Activated T-helper 2 cell treated with anti-CD3 and anti-CD28 coated beads, Interferon-gamma antibody, Interleukin-2, Interleukin-4, amounts not matched to agents 10 μg/mL and 5 μg/mL and 100 μg/mL, durations not matched to agents 14 hours and 24 hours and 36 hours (primary cell): Measurements from ENCODE around the gene RAB11FIP3. TPM values are rescaled to one million over a fixed set of nuclear protein-coding genes. Genes with fewer than 3 reads are reported as not detected.

Experiments
- DNase-seq: peaks from one replicate; pipeline ENCODE4 v3.0.0; 2021; ENCODE audit warnings: low spot score
- H3K27ac Mint-ChIP-seq: one replicate; pipeline ENCODE4 v1.8.0; 2021; ENCODE audit warnings: mixed read lengths
- H3K27me3 Mint-ChIP-seq: one replicate; pipeline ENCODE4 v1.8.0; 2021; ENCODE audit warnings: low read depth, mixed read lengths
- H3K36me3 Mint-ChIP-seq: one replicate; pipeline ENCODE4 v1.8.0; 2021; ENCODE audit warnings: low read depth, mixed read lengths
- H3K4me1 Mint-ChIP-seq: one replicate; pipeline ENCODE4 v1.8.0; 2021; ENCODE audit warnings: low read depth, mixed read lengths
- H3K4me3 Mint-ChIP-seq: one replicate; pipeline ENCODE4 v1.8.0; 2021; ENCODE audit warnings: low read depth, mild to moderate bottlenecking, moderate library complexity, mixed read lengths
- H3K9me3 Mint-ChIP-seq: one replicate; pipeline ENCODE4 v1.8.0; 2021; ENCODE audit warnings: mixed read lengths
- intact Hi-C: fragments of 100-400 bp; cut with micrococcal nuclease; formaldehyde crosslinking; loops from one replicate; pipeline ENCODE4 v1.15.1; 2023
- total RNA-seq: library from RNA; stranded (reverse); gene quantifications from 2 replicates; pipeline ENCODE4 v1.2.3, GENCODE V29; 2022

RAB11FIP3 gene
- total RNA-seq, 1 donor from 2014 or later, result 47.2 TPM

GRCh38 chr16:535446-536405 lies 110.3 kb downstream of the RAB11FIP3 start:
- no peaks in the 10 kb centered on the region for H3K27me3 Mint-ChIP-seq
- intact Hi-C loops, result no loop called here
- no peak for DNase-seq
- no peak overlapping the region for H3K27ac Mint-ChIP-seq
- H3K9me3 Mint-ChIP-seq, result no peaks in the 10 kb centered on the region
- no peak overlapping the region for H3K4me3 Mint-ChIP-seq
- H3K4me1 Mint-ChIP-seq, result no peaks in the 10 kb centered on the region
- peaks cover 11% of the 10 kb centered on the region for H3K36me3 Mint-ChIP-seq

- Mint-ChIP-seq H3K27ac (no peak overlapping the region), H3K27me3 (no peaks in the 10 kb centered on the region), H3K36me3 (peaks cover 11% of the 10 kb centered on the region), H3K4me1 (no peaks in the 10 kb centered on the region), H3K9me3 (no peaks in the 10 kb centered on the region), H3K4me3 (no peak overlapping the region)
- intact Hi-C loops, result no loop called here
- no peak for DNase-seq
Measured at GRCh38 chr16:536746-537145, 111.3 kb downstream of the RAB11FIP3 start.

- Mint-ChIP-seq H3K27ac (no peak overlapping the region), H3K36me3 (peaks cover 17% of the 10 kb centered on the region), H3K4me1 (no peaks in the 10 kb centered on the region), H3K27me3 (no peaks in the 10 kb centered on the region), H3K9me3 (no peaks in the 10 kb centered on the region), H3K4me3 (no peak overlapping the region)
- intact Hi-C loops, result no loop called here
- no peak for DNase-seq
Measured at GRCh38 chr16:537415-538335, 112.2 kb downstream of the RAB11FIP3 start.

- no peak for DNase-seq
- intact Hi-C loops, result no loop called here
- H3K4me3 Mint-ChIP-seq, result no peak overlapping the region
- H3K36me3 Mint-ChIP-seq, result peaks cover 19% of the 10 kb centered on the region
- H3K4me1 Mint-ChIP-seq, result no peaks in the 10 kb centered on the region
- H3K9me3 Mint-ChIP-seq, result no peaks in the 10 kb centered on the region
- H3K27me3 Mint-ChIP-seq, result no peaks in the 10 kb centered on the region
- H3K27ac Mint-ChIP-seq, result no peak overlapping the region
Measured at GRCh38 chr16:539901-540530, 114.6 kb downstream of the RAB11FIP3 start.

- H3K27ac Mint-ChIP-seq, result no peak overlapping the region
- DNase-seq, result no peak
- intact Hi-C loops, result no loop called here
- H3K27me3 Mint-ChIP-seq, result no peaks in the 10 kb centered on the region
- no peaks in the 10 kb centered on the region for H3K9me3 Mint-ChIP-seq
- peaks cover 20% of the 10 kb centered on the region for H3K36me3 Mint-ChIP-seq
- H3K4me3 Mint-ChIP-seq, result no peak overlapping the region
- no peaks in the 10 kb centered on the region for H3K4me1 Mint-ChIP-seq
Measured at GRCh38 chr16:540645-541340, 115.3 kb downstream of the RAB11FIP3 start.

GRCh38 chr16:543301-544164 lies 118.1 kb downstream of the RAB11FIP3 start:
- peaks cover 12% of the 10 kb centered on the region for H3K36me3 Mint-ChIP-seq

GRCh38 chr16:544517-544916 lies 119.1 kb downstream of the RAB11FIP3 start:
- peaks cover 9% of the 10 kb centered on the region for H3K36me3 Mint-ChIP-seq
- H3K27me3 Mint-ChIP-seq, result no peaks in the 10 kb centered on the region
- DNase-seq, result no peak
- intact Hi-C loops, result no loop called here
- H3K4me1 Mint-ChIP-seq, result no peaks in the 10 kb centered on the region
- no peaks in the 10 kb centered on the region for H3K9me3 Mint-ChIP-seq
- no peak overlapping the region for H3K27ac Mint-ChIP-seq
- H3K4me3 Mint-ChIP-seq, result no peak overlapping the region

More at GRCh38 chr16:543301-544164, 118.1 kb downstream of the RAB11FIP3 start:
- DNase-seq, result no peak
- intact Hi-C loops, result no loop called here
- H3K27me3 Mint-ChIP-seq, result no peaks in the 10 kb centered on the region
- H3K27ac Mint-ChIP-seq, result no peak overlapping the region
- no peaks in the 10 kb centered on the region for H3K4me1 Mint-ChIP-seq
- H3K4me3 Mint-ChIP-seq, result no peak overlapping the region
- no peaks in the 10 kb centered on the region for H3K9me3 Mint-ChIP-seq

- H3K27me3 Mint-ChIP-seq, result no peaks in the 10 kb centered on the region
- no peaks in the 10 kb centered on the region for H3K9me3 Mint-ChIP-seq
- no peak overlapping the region for H3K27ac Mint-ChIP-seq
- H3K4me3 Mint-ChIP-seq, result no peak overlapping the region
- peak; percentile 30 for DNase-seq
- no peaks in the 10 kb centered on the region for H3K4me1 Mint-ChIP-seq
- peaks cover 7% of the 10 kb centered on the region for H3K36me3 Mint-ChIP-seq
- intact Hi-C loops, result no loop called here
Measured at GRCh38 chr16:546909-547770, 121.7 kb downstream of the RAB11FIP3 start.

GRCh38 chr16:548586-548985 lies 123.1 kb downstream of the RAB11FIP3 start:
- H3K27me3 Mint-ChIP-seq, result no peaks in the 10 kb centered on the region
- H3K4me1 Mint-ChIP-seq, result no peaks in the 10 kb centered on the region
- peaks cover 3% of the 10 kb centered on the region for H3K36me3 Mint-ChIP-seq
- intact Hi-C loops, result no loop called here
- no peaks in the 10 kb centered on the region for H3K9me3 Mint-ChIP-seq
- no peak overlapping the region for H3K4me3 Mint-ChIP-seq
- H3K27ac Mint-ChIP-seq, result no peak overlapping the region
- no peak for DNase-seq

- H3K36me3 Mint-ChIP-seq, result peaks cover 6% of the 10 kb centered on the region
- DNase-seq, result no peak
- H3K27ac Mint-ChIP-seq, result no peak overlapping the region
- no peaks in the 10 kb centered on the region for H3K4me1 Mint-ChIP-seq
- no peak overlapping the region for H3K4me3 Mint-ChIP-seq
- H3K27me3 Mint-ChIP-seq, result no peaks in the 10 kb centered on the region
- intact Hi-C loops, result no loop called here
- no peaks in the 10 kb centered on the region for H3K9me3 Mint-ChIP-seq
Measured at GRCh38 chr16:549544-550263, 124.3 kb downstream of the RAB11FIP3 start.
